Erythroblast (primary cell): ENCODE measurements around the gene NAALAD2.

Source experiments
- GATA1 ChIP-seq: IDR thresholded peaks from 2 replicates; pipeline ENCODE4 v1.6.1; 2011; ENCODE audit warnings: low read depth, mild to moderate bottlenecking, control low read depth, low read length, moderate library complexity
- POLR2A ChIP-seq: IDR thresholded peaks from 2 replicates; pipeline ENCODE4 v1.6.1; 2011; ENCODE audit warnings: mild to moderate bottlenecking, low read length

- no peak for TF ChIP-seq POLR2A
- TF ChIP-seq GATA1 = no peak
These were observed 107.0 kb downstream of the NAALAD2 start for GRCh38 chr11:90241414-90241813.
